Natural killer cell (primary cell): ENCODE measurements around the gene LDLRAD2. TPM values are rescaled to one million over a fixed set of nuclear protein-coding genes. Genes with fewer than 3 reads are reported as not detected.

Source experiments
- ATAC-seq, 3 donors: fragments of 150-1000 bp in 2 of 3; fragments of 200-7000 bp in 1 of 3; cut with Tn5 transposase; 1 replicate in 1 of 3; 2 replicates in 2 of 3; pipeline ENCODE4 v1.10.0; 2021; ENCODE audit warnings: mild to moderate bottlenecking in 2 of 3, moderate library complexity in 2 of 3
- DNase-seq, 2 donors: peaks; one replicate each; pipeline versions ENCODE4 v3.0.0 to v3.0.0-alpha.2; 2013 to 2021; ENCODE audit warnings: mixed read lengths in 1 of 2
- H3K27ac ChIP-seq: one replicate; pipeline ENCODE4 v1.5.1; 2013; ENCODE audit warnings: mild to moderate bottlenecking, low read length
- H3K27me3 ChIP-seq: one replicate; pipeline ENCODE4 v1.6.1; 2013; ENCODE audit warnings: low read length; ENCODE audit not compliant: control insufficient read depth, insufficient read depth
- H3K36me3 ChIP-seq: one replicate; pipeline ENCODE4 v1.6.1; 2013; ENCODE audit warnings: low read length; ENCODE audit not compliant: control insufficient read depth, insufficient read depth
- H3K4me1 ChIP-seq: one replicate; pipeline ENCODE4 v1.6.1; 2013; ENCODE audit warnings: low read length; ENCODE audit not compliant: control insufficient read depth, insufficient read depth
- H3K4me3 ChIP-seq: one replicate; pipeline ENCODE4 v1.5.1; 2013; ENCODE audit warnings: low read length
- H3K9me3 ChIP-seq: one replicate; pipeline ENCODE4 v1.6.1; 2013; ENCODE audit warnings: low read length; ENCODE audit not compliant: control insufficient read depth, insufficient read depth
- H3K27ac Mint-ChIP-seq, 2 donors: one replicate each; pipeline ENCODE4 v1.8.0; 2022; ENCODE audit warnings: mild to moderate bottlenecking in 2 of 2, mixed read lengths in 2 of 2, moderate library complexity in 1 of 2
- H3K27me3 Mint-ChIP-seq, 2 donors: one replicate each; pipeline ENCODE4 v1.8.0; 2022; ENCODE audit warnings: low read depth in 2 of 2, mixed read lengths in 2 of 2
- H3K36me3 Mint-ChIP-seq: one replicate; pipeline ENCODE4 v1.8.0; 2022; ENCODE audit warnings: mixed read lengths
- H3K4me1 Mint-ChIP-seq, 2 donors: one replicate each; pipeline ENCODE4 v1.8.0; 2022; ENCODE audit warnings: mixed read lengths in 2 of 2
- H3K4me3 Mint-ChIP-seq: one replicate; pipeline ENCODE4 v1.8.0; 2022; ENCODE audit warnings: mild to moderate bottlenecking, moderate library complexity, mixed read lengths
- H3K9me3 Mint-ChIP-seq, 2 donors: one replicate each; pipeline ENCODE4 v1.8.0; 2022; ENCODE audit warnings: mixed read lengths in 2 of 2
- CTCF ChIP-seq: fragments of 200-600 bp; IDR thresholded peaks from one replicate; pipeline ENCODE4 v1.8.0; 2022; ENCODE audit warnings: antibody characterized with exemption
- WGBS: methylation state at CpG from one replicate; pipeline ENCODE4 v1.1.7; 2013; ENCODE audit warnings: missing lambda C conversion rate; ENCODE audit not compliant: insufficient coverage; 5-methylcytosine and 5-hydroxymethylcytosine counted together
- intact Hi-C: fragments of 100-400 bp; cut with micrococcal nuclease; formaldehyde crosslinking; loops from one replicate; pipeline ENCODE4 v1.14.2; 2022
- total RNA-seq, 4 donors: library from RNA; stranded (reverse); fragments of 120-200 nt in 1 of 4; gene quantifications; one replicate each; pipeline versions ENCODE4 v1.2.3 to v1.2.4, GENCODE V29; 2013 to 2022

Gene LDLRAD2
- total RNA-seq, 3 donors from 2014 or later (not counting 1 experiment from before 2014, with no cell fraction given) = 2.8 to 3.9 (median 3.6) TPM

GRCh38 chr1:21834094-21834493 is 22.0 kb downstream of the LDLRAD2 start:
- Mint-ChIP-seq H3K9me3 (peaks cover 0 to 3% of the 10 kb centered on the region in 2 donors), H3K27me3 (no peaks in the 10 kb centered on the region), H3K36me3 (no peaks in the 10 kb centered on the region), H3K27ac (no peak overlapping the region), H3K4me3 (no peak overlapping the region), H3K4me1 (no peaks in the 10 kb centered on the region)
- DNase-seq (no peak), ATAC-seq (no peak)
- intact Hi-C loops = no loop called here
- WGBS = 100% methylated on average over 1 of the region's 1 CpG
- no peaks in the 10 kb centered on the region for H3K4me1 ChIP-seq
- H3K9me3 ChIP-seq = peaks cover 7% of the 10 kb centered on the region
- no peaks in the 10 kb centered on the region for H3K36me3 ChIP-seq
- H3K27me3 ChIP-seq = no peaks in the 10 kb centered on the region
- H3K27ac ChIP-seq = no peak overlapping the region
- H3K4me3 ChIP-seq = no peak overlapping the region
- no peak for TF ChIP-seq CTCF

DNA sequence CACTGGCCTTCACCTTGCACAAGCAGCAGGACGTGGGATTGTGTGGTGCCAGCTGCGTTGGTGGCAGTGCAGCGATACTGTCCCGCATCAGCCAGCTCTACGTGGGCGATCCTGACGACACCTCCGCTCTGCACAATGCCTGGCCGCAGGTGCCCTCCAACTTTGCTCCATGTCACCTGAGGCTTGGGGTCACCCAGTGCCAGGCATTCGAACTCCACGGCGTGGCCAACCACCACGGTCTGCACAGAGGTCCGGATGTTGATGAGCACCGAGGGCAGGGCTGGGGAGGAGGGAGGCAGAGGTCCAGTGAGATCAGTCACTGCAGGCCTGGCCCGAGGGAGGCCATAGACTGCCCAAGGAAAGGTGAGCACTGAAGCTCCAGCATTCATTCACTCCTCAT is 22.6 kb downstream of the LDLRAD2 start:
- intact Hi-C loops = no loop called here
- no peaks in the 10 kb centered on the region for H3K36me3 Mint-ChIP-seq
- no peak overlapping the region for H3K4me3 Mint-ChIP-seq
- no peak for TF ChIP-seq CTCF
- Histone ChIP-seq H3K9me3 (peaks cover 7% of the 10 kb centered on the region), H3K4me3 (no peak overlapping the region), H3K36me3 (no peaks in the 10 kb centered on the region), H3K27me3 (no peaks in the 10 kb centered on the region), H3K4me1 (no peaks in the 10 kb centered on the region), H3K27ac (no peak overlapping the region)
- H3K4me1 Mint-ChIP-seq = no peaks in the 10 kb centered on the region
- ATAC-seq (no peak), DNase-seq (no peak)
- H3K9me3 Mint-ChIP-seq = peaks cover 0 to 3% of the 10 kb centered on the region in 2 donors
- 96% methylated on average over 15 of the region's 16 CpGs for WGBS
- H3K27me3 Mint-ChIP-seq = no peaks in the 10 kb centered on the region
- no peak overlapping the region for H3K27ac Mint-ChIP-seq

- ATAC-seq (no peak), DNase-seq (no peak)
- Mint-ChIP-seq H3K4me1 (no peaks in the 10 kb centered on the region), H3K4me3 (no peak overlapping the region), H3K9me3 (peaks cover 0 to 3% of the 10 kb centered on the region in 2 donors), H3K36me3 (no peaks in the 10 kb centered on the region), H3K27me3 (no peaks in the 10 kb centered on the region), H3K27ac (no peak overlapping the region)
- Histone ChIP-seq H3K9me3 (peaks cover 7% of the 10 kb centered on the region), H3K4me3 (no peak overlapping the region), H3K4me1 (no peaks in the 10 kb centered on the region), H3K27me3 (no peaks in the 10 kb centered on the region), H3K36me3 (no peaks in the 10 kb centered on the region), H3K27ac (no peak overlapping the region)
- no peak for TF ChIP-seq CTCF
- 98% methylated on average over 4 of the region's 4 CpGs for WGBS
- intact Hi-C loops = no loop called here
Observed at GRCh38 chr1:21836010-21836409, 23.9 kb downstream of the LDLRAD2 start.

DNA sequence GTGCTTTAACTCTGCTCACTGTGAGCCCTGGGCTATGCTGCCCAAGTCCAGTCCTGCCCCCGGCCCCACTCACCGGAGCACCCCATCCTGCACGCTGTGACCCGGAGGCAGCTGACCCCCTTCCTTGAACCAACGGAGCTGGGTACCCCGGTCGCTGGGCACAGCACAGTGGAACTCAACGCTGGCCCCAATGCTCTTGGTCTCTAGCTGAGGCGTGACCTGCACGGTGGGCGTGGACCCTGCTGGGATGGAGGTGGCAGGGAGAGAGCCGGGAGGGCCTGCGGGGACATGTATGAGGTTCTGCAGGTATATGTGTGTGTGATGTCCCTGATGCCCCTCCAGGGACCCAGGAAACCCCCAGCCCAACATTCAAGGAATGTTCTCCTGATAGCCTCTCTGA is 24.7 kb downstream of the LDLRAD2 start:
- Mint-ChIP-seq H3K4me1 (no peaks in the 10 kb centered on the region), H3K27me3 (no peaks in the 10 kb centered on the region), H3K9me3 (peaks cover 0 to 3% of the 10 kb centered on the region in 2 donors), H3K27ac (no peak overlapping the region), H3K36me3 (no peaks in the 10 kb centered on the region), H3K4me3 (no peak overlapping the region)
- Histone ChIP-seq H3K4me1 (no peaks in the 10 kb centered on the region), H3K9me3 (peaks cover 7% of the 10 kb centered on the region), H3K27me3 (no peaks in the 10 kb centered on the region), H3K36me3 (no peaks in the 10 kb centered on the region), H3K27ac (no peak overlapping the region), H3K4me3 (no peak overlapping the region)
- TF ChIP-seq CTCF = no peak
- DNase-seq (no peak), ATAC-seq (no peak)
- WGBS = 94% methylated on average over 12 of the region's 13 CpGs
- intact Hi-C loops = no loop called here
